ENCODE data around the gene ATP2B2. TPM values are rescaled to one million over a fixed set of nuclear protein-coding genes. Genes with fewer than 3 reads are reported as not detected.

ATP2B2 gene
- total and polyA plus RNA-seq, 2 experiments from 2014 or later = 0.42 to 0.63 TPM

GRCh38 chr3:10552631-10552943 is 47.2 kb upstream of the ATP2B2 start:
- DNase-seq (ENCODE audit: low spot score) (no peak), ATAC-seq (no peak)
- no peak for TF ChIP-seq STAT1 (IDR thresholded peaks at IDR 0.05; ENCODE audit: unreplicated experiment)
- no peak for TF ChIP-seq JUNB (IDR thresholded peaks at IDR 0.05; ENCODE audit: unreplicated experiment)
- no peak for TF ChIP-seq ZNF331 (CRISPR knock-in tag; IDR thresholded peaks at IDR 0.05; ENCODE audit: low read depth)
- TF ChIP-seq CREB1 (CRISPR knock-in tag; IDR thresholded peaks at IDR 0.05; ENCODE audit: low read depth) = no peak
- TF ChIP-seq POLR2AphosphoS5 (IDR thresholded peaks at IDR 0.05; ENCODE audit: low read depth) = no peak
- TF ChIP-seq EZH2 (IDR thresholded peaks at IDR 0.05; ENCODE audit: low read depth, unreplicated experiment) = no peak
- TF ChIP-seq, protein P1, sequence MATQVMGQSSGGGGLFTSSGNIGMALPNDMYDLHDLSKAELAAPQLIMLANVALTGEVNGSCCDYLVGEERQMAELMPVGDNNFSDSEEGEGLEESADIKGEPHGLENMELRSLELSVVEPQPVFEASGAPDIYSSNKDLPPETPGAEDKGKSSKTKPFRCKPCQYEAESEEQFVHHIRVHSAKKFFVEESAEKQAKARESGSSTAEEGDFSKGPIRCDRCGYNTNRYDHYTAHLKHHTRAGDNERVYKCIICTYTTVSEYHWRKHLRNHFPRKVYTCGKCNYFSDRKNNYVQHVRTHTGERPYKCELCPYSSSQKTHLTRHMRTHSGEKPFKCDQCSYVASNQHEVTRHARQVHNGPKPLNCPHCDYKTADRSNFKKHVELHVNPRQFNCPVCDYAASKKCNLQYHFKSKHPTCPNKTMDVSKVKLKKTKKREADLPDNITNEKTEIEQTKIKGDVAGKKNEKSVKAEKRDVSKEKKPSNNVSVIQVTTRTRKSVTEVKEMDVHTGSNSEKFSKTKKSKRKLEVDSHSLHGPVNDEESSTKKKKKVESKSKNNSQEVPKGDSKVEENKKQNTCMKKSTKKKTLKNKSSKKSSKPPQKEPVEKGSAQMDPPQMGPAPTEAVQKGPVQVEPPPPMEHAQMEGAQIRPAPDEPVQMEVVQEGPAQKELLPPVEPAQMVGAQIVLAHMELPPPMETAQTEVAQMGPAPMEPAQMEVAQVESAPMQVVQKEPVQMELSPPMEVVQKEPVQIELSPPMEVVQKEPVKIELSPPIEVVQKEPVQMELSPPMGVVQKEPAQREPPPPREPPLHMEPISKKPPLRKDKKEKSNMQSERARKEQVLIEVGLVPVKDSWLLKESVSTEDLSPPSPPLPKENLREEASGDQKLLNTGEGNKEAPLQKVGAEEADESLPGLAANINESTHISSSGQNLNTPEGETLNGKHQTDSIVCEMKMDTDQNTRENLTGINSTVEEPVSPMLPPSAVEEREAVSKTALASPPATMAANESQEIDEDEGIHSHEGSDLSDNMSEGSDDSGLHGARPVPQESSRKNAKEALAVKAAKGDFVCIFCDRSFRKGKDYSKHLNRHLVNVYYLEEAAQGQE (IDR thresholded peaks at IDR 0.05; ENCODE audit: unreplicated experiment) = no peak
- TF ChIP-seq, protein P2, sequence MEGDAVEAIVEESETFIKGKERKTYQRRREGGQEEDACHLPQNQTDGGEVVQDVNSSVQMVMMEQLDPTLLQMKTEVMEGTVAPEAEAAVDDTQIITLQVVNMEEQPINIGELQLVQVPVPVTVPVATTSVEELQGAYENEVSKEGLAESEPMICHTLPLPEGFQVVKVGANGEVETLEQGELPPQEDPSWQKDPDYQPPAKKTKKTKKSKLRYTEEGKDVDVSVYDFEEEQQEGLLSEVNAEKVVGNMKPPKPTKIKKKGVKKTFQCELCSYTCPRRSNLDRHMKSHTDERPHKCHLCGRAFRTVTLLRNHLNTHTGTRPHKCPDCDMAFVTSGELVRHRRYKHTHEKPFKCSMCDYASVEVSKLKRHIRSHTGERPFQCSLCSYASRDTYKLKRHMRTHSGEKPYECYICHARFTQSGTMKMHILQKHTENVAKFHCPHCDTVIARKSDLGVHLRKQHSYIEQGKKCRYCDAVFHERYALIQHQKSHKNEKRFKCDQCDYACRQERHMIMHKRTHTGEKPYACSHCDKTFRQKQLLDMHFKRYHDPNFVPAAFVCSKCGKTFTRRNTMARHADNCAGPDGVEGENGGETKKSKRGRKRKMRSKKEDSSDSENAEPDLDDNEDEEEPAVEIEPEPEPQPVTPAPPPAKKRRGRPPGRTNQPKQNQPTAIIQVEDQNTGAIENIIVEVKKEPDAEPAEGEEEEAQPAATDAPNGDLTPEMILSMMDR (conservative IDR thresholded peaks at IDR 0.05; ENCODE audit: low read depth in 2 of 2) = no peak
- no peak for TF ChIP-seq NANOG (IDR thresholded peaks at IDR 0.05; ENCODE audit: borderline replicate concordance)
- H3K4me3 Mint-ChIP-seq = no peak overlapping the region
- Histone ChIP-seq H2AFZ (no peak overlapping the region), H3K9me2 (ENCODE audit: insufficient read depth) (no peaks in the 10 kb centered on the region), H3K79me2 (replicated peaks; ENCODE audit: insufficient read depth) (no peaks in the 10 kb centered on the region), H4K20me1 (replicated peaks; ENCODE audit: insufficient read depth) (no peaks in the 10 kb centered on the region), H3K27me3 (ENCODE audit: insufficient read depth) (no peaks in the 10 kb centered on the region), H3K4me3 (no peak overlapping the region), H3K4me1 (ENCODE audit: insufficient read depth) (peaks cover 3% of the 10 kb centered on the region; the same call in 1 of the 2 replicates), H3F3A (replicated peaks; ENCODE audit: low read depth) (no peaks in the 10 kb centered on the region), H3K27ac (ENCODE audit: low read depth) (no peak overlapping the region), H3K4me2 (no peak overlapping the region), H3K36me3 (ENCODE audit: insufficient read depth) (no peaks in the 10 kb centered on the region)
- no peaks in the 10 kb centered on the region for H3K36me3 Mint-ChIP-seq (ENCODE audit: low read depth)
- H3K4me1 Mint-ChIP-seq = peaks cover 13% of the 10 kb centered on the region; the same call in 2 of the 3 replicates
- H3K27ac Mint-ChIP-seq = no peak overlapping the region
- peaks cover 10% of the 10 kb centered on the region for H3K27me3 Mint-ChIP-seq (ENCODE audit: insufficient read depth, low read depth, poor library complexity)
- no peaks in the 10 kb centered on the region for H3K9me3 Mint-ChIP-seq

DNA sequence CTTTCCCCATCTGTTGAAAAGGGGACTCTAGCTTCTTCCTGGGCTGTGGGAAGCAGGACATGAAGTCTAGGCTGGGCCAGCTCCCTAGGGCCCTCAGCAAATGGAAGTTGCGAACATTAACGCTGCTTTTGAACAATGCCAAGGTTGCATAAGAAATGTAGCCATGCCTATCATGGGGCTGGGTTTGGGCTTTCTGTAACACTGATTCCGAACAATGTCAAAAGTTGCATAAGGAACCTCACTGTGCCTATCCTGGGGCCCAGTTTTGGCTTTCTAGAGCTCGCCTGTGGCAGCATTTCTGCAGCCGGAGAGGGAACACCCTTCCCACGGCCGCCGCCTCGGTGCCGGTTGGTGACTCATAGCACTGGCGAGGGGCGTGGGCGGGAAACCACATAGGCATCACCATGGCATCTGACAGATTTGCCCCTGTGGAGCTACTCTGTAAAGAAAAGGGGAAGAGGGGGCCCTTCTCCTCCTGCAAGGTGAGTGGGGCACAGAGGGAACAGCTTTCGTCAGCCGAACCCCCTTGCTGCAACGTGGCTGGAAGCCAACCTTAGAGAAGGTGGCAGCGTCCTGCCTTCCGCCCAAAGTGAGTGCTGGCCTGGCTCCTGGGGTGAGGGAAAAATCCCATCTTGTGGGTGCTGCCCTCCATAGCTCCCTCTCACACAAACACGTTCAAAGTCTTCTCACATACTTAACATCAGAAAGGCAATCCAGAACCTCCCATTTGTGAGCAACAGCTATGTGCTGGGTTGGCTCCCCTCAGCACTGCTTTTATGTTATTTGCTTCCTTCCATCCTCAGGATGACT is 46.6 kb upstream of the ATP2B2 start:
- H2AFZ ChIP-seq = no peak overlapping the region
- DNase-seq (ENCODE audit: low spot score) = no peak
- no peaks in the 10 kb centered on the region for H3K27me3 ChIP-seq (ENCODE audit: insufficient read depth)
- TF ChIP-seq, protein P2 (conservative IDR thresholded peaks at IDR 0.05; ENCODE audit: low read depth in 2 of 2) = no peak
- TF ChIP-seq POLR2AphosphoS5 (IDR thresholded peaks at IDR 0.05; ENCODE audit: low read depth) = no peak
- no peak for TF ChIP-seq STAT1 (IDR thresholded peaks at IDR 0.05; ENCODE audit: unreplicated experiment)
- TF ChIP-seq ETS1 (IDR thresholded peaks at IDR 0.05) = no peak
- no peak for TF ChIP-seq CREB1 (CRISPR knock-in tag; IDR thresholded peaks at IDR 0.05; ENCODE audit: low read depth)

More for the DNA sequence above, 46.6 kb upstream of the ATP2B2 start:
- Histone ChIP-seq H3K9me2 (ENCODE audit: insufficient read depth) (no peaks in the 10 kb centered on the region), H3K4me1 (ENCODE audit: insufficient read depth) (peaks cover 3% of the 10 kb centered on the region; the same call in 1 of the 2 replicates), H3K27ac (ENCODE audit: low read depth) (no peak overlapping the region), H3K36me3 (ENCODE audit: insufficient read depth) (no peaks in the 10 kb centered on the region), H3K4me2 (no peak overlapping the region), H3K79me2 (replicated peaks; ENCODE audit: insufficient read depth) (no peaks in the 10 kb centered on the region), H4K20me1 (replicated peaks; ENCODE audit: insufficient read depth) (no peaks in the 10 kb centered on the region), H3F3A (replicated peaks; ENCODE audit: low read depth) (no peaks in the 10 kb centered on the region), H3K4me3 (no peak overlapping the region)
- Mint-ChIP-seq H3K4me1 (peaks cover 13% of the 10 kb centered on the region; the same call in 2 of the 3 replicates), H3K4me3 (no peak overlapping the region), H3K27ac (no peak overlapping the region), H3K9me3 (no peaks in the 10 kb centered on the region), H3K36me3 (ENCODE audit: low read depth) (no peaks in the 10 kb centered on the region), H3K27me3 (ENCODE audit: insufficient read depth, low read depth, poor library complexity) (peaks cover 5% of the 10 kb centered on the region)
- no peak for ATAC-seq

All from GM23338 (cell line).